ENCODE data around the gene FUCA2. TPM values are rescaled to one million over a fixed set of nuclear protein-coding genes. Genes with fewer than 3 reads are reported as not detected.
A peak's percentile ranks its signal among the peaks of the same experiment; 100 is the strongest.

FUCA2 gene
- total and polyA plus RNA-seq, 4 donors, result 27.4 to 55.0 (median 35.8) TPM

DNA sequence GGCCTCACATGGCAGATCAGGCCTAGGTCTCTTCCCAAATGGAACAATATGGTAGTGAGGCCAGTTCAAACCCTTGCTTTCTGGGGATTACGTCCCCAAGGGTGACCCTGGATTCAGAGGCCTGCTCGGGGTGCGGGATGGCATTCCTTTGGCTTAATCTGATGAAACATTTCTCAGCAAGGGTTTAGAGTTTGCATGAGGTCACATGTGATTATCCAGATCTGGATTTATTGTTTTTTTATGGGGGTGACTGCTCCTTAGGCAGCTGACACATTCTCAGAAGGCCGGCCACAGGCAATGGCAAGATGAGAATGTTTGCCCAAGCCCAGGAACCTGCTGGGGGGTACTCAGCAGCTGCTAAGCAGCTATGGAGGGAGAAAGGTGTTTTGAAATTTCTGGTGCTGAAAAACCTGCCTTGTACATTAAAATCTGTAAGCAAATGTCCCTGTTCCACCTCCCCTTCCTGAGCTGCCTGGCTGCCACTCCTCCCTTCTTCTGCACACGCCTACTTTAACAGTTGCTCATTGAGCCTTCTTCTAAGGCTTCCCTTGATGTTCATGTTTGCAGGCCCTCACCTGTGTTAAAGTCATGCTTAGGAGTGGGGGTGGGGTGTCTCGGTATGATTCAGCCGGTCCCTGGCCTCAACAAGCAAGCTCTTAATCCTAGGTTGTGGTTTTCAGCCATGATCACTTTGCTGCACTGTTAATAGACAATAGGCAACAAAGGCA, 37.9 kb upstream of the FUCA2 start:
- H3K4me3 ChIP-seq (ENCODE audit: low read depth, low read length), result no peak overlapping the region
- DNase-seq (ENCODE audit: low read depth in 4 of 6, low spot score in 6 of 6), result no peak
- H3K27me3 ChIP-seq (ENCODE audit: control insufficient read depth, insufficient read depth, low read length), result no peaks in the 10 kb centered on the region
- H3K4me1 ChIP-seq (ENCODE audit: control insufficient read depth, insufficient read depth, low read length), result no peaks in the 10 kb centered on the region
- no peak overlapping the region for H3K27ac ChIP-seq (ENCODE audit: low read depth, low read length)
- no peaks in the 10 kb centered on the region for H3K36me3 ChIP-seq (ENCODE audit: control insufficient read depth, insufficient read depth, low read length)
- 90% methylated on average over 6 of the region's 7 CpGs for WGBS (ENCODE audit: insufficient coverage)
- no peaks in the 10 kb centered on the region for H3K9me3 ChIP-seq (ENCODE audit: control insufficient read depth, insufficient read depth, low read length)

DNA sequence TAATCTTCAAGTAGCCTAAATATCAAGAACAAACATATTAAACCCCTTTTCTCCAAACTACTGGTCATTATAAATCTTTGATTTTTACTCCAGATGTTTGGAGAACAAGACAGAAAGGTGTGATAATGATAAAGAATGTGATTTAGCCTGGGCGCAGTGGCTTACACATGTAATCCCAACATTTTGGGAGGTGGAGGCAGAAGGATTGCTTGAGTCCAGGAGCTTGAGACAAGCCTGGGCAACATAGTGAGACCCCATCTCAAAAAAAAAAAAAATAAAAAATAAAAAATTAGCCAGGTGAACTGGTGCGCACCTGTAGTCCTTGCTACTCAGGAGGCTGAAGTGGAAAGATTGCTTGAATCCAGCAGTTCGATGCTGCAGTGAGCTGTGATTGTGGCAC, 35.1 kb upstream of the FUCA2 start:
- no peak for DNase-seq (ENCODE audit: low read depth in 4 of 6, low spot score in 6 of 6)
- Histone ChIP-seq H3K4me1 (ENCODE audit: control insufficient read depth, insufficient read depth, low read length) (no peaks in the 10 kb centered on the region), H3K4me3 (ENCODE audit: low read depth, low read length) (no peak overlapping the region), H3K9me3 (ENCODE audit: control insufficient read depth, insufficient read depth, low read length) (no peaks in the 10 kb centered on the region), H3K36me3 (ENCODE audit: control insufficient read depth, insufficient read depth, low read length) (no peaks in the 10 kb centered on the region), H3K27me3 (ENCODE audit: control insufficient read depth, insufficient read depth, low read length) (no peaks in the 10 kb centered on the region), H3K27ac (ENCODE audit: low read depth, low read length) (no peak overlapping the region)
- WGBS (ENCODE audit: insufficient coverage), result 100% methylated on average over 2 of the region's 3 CpGs

DNA sequence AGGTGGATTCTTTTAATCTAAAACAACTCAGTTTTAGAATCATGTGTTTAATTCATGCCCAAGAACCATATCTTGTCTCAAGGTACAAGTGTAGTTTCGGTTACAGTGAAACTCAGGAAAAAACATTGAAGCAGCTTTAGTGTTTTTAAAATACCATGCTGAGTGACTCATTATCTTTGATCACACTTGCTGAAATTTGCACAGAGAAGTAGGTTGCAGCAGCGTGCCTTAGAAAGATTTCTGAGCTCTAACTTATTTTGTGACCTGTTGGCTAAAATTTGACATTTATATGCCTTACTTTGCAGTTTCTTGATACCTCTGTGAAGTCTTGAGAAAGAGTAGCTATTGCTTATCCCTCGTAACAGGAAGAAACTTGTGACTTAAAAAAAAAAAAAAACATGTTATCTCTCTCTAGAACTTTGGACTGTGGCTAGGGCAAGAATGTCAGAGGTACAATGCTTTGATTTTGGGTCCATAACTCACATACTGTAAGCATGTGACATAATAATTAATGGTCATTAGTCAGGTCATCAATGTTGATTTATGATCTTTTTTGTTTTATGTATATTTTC, 34.5 kb upstream of the FUCA2 start:
- 60% methylated on average over 1 of the region's 3 CpGs for WGBS (ENCODE audit: insufficient coverage)
- Histone ChIP-seq H3K4me3 (ENCODE audit: low read depth, low read length) (no peak overlapping the region), H3K36me3 (ENCODE audit: control insufficient read depth, insufficient read depth, low read length) (no peaks in the 10 kb centered on the region), H3K27me3 (ENCODE audit: control insufficient read depth, insufficient read depth, low read length) (no peaks in the 10 kb centered on the region), H3K4me1 (ENCODE audit: control insufficient read depth, insufficient read depth, low read length) (no peaks in the 10 kb centered on the region), H3K27ac (ENCODE audit: low read depth, low read length) (no peak overlapping the region), H3K9me3 (ENCODE audit: control insufficient read depth, insufficient read depth, low read length) (no peaks in the 10 kb centered on the region)
- DNase-seq (ENCODE audit: low read depth in 4 of 6, low spot score in 6 of 6), result no peak

GRCh38 chr6:143545165-143545564, 33.6 kb upstream of the FUCA2 start:
- no peaks in the 10 kb centered on the region for H3K27me3 ChIP-seq (ENCODE audit: control insufficient read depth, insufficient read depth, low read length)
- H3K4me1 ChIP-seq (ENCODE audit: control insufficient read depth, insufficient read depth, low read length), result no peaks in the 10 kb centered on the region
- no peak overlapping the region for H3K4me3 ChIP-seq (ENCODE audit: low read depth, low read length)
- no peaks in the 10 kb centered on the region for H3K9me3 ChIP-seq (ENCODE audit: control insufficient read depth, insufficient read depth, low read length)
- no peaks in the 10 kb centered on the region for H3K36me3 ChIP-seq (ENCODE audit: control insufficient read depth, insufficient read depth, low read length)
- no peak overlapping the region for H3K27ac ChIP-seq (ENCODE audit: low read depth, low read length)
- no peak for DNase-seq (ENCODE audit: low read depth in 4 of 6, low spot score in 6 of 6)
- no CpG with 5 or more reads among the region's 2 CpGs for WGBS (ENCODE audit: insufficient coverage)

GRCh38 chr6:143544011-143544696, 32.6 kb upstream of the FUCA2 start:
- no peaks in the 10 kb centered on the region for H3K4me1 ChIP-seq (ENCODE audit: control insufficient read depth, insufficient read depth, low read length)
- H3K27ac ChIP-seq (ENCODE audit: low read depth, low read length), result no peak overlapping the region
- WGBS (ENCODE audit: insufficient coverage), result 17% methylated on average over 1 of the region's 4 CpGs
- no peak for DNase-seq (ENCODE audit: low read depth in 4 of 6, low spot score in 6 of 6)
- no peaks in the 10 kb centered on the region for H3K27me3 ChIP-seq (ENCODE audit: control insufficient read depth, insufficient read depth, low read length)
- H3K4me3 ChIP-seq (ENCODE audit: low read depth, low read length), result no peak overlapping the region
- H3K36me3 ChIP-seq (ENCODE audit: control insufficient read depth, insufficient read depth, low read length), result no peaks in the 10 kb centered on the region
- no peaks in the 10 kb centered on the region for H3K9me3 ChIP-seq (ENCODE audit: control insufficient read depth, insufficient read depth, low read length)

DNA sequence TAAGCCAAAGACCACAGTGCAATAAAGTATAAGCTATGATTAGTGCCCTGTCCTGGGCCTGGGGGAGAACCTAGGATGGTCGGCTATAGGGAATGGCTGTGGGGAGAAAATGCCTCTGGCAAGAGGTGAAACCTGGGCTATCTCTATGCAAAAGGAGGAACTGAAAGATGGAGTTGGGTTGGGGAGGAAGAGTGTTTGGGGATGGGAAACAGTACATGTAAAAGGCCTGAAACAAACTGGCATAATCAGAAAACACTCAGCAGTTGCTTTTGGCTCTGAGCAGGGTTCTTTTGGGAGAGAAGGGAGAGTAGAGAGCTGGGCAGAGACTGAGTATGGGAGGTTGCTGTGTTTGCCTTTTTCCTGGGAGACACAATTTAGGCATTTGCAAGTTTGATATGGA, 31.9 kb upstream of the FUCA2 start:
- Histone ChIP-seq H3K36me3 (ENCODE audit: control insufficient read depth, insufficient read depth, low read length) (no peaks in the 10 kb centered on the region), H3K27ac (ENCODE audit: low read depth, low read length) (no peak overlapping the region), H3K27me3 (ENCODE audit: control insufficient read depth, insufficient read depth, low read length) (no peaks in the 10 kb centered on the region), H3K4me3 (ENCODE audit: low read depth, low read length) (no peak overlapping the region), H3K9me3 (ENCODE audit: control insufficient read depth, insufficient read depth, low read length) (no peaks in the 10 kb centered on the region), H3K4me1 (ENCODE audit: control insufficient read depth, insufficient read depth, low read length) (no peaks in the 10 kb centered on the region)
- WGBS (ENCODE audit: insufficient coverage), result 82% methylated on average over 1 of the region's 1 CpG
- no peak for DNase-seq (ENCODE audit: low read depth in 4 of 6, low spot score in 6 of 6)

DNA sequence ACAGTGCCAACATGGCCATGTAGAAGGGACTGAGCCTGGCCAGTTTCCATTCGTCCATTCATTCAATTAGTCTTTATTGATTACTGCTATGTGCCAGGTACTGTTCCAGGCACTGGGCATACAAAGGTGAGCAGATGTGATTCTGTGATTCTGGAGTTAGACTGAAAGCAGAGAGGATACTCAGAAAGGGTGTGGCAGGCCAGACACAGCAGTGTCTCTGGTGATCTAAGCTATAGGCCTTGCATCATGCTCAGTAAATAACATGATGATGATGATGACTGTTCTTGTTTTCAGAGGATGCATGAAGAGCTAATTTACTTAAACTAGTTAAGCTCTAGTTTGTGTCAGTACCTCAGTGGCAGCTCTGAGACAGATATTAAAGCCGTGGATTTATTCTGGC, 31.4 kb upstream of the FUCA2 start:
- Histone ChIP-seq H3K27ac (ENCODE audit: low read depth, low read length) (no peak overlapping the region), H3K36me3 (ENCODE audit: control insufficient read depth, insufficient read depth, low read length) (no peaks in the 10 kb centered on the region), H3K4me1 (ENCODE audit: control insufficient read depth, insufficient read depth, low read length) (peaks cover 3% of the 10 kb centered on the region), H3K4me3 (ENCODE audit: low read depth, low read length) (no peak overlapping the region), H3K27me3 (ENCODE audit: control insufficient read depth, insufficient read depth, low read length) (no peaks in the 10 kb centered on the region), H3K9me3 (ENCODE audit: control insufficient read depth, insufficient read depth, low read length) (no peaks in the 10 kb centered on the region)
- 100% methylated on average over 1 of the region's 2 CpGs for WGBS (ENCODE audit: insufficient coverage)
- DNase-seq (ENCODE audit: low read depth in 4 of 6, low spot score in 6 of 6), result no peak

DNA sequence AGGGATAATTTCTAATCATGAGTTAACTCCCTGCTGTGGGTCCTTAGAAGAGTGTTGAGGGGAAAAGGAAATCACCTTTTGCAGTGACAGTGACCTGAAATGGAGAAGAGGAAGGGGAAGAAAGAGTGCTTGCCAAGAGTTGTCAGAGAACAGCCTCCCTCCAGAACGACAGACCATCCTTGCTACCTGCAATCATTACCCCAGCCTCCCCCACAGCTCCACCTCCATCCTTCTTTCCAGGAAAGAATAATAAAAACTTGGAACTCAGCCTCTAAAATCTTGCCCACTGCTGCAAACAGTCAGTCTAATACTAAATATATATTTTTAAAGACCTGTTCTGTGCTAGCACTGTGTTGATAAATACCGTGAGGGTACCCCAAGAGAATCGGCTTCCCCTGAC, 28.7 kb upstream of the FUCA2 start:
- DNase-seq (ENCODE audit: low read depth in 4 of 6, low spot score in 6 of 6), result no peak
- Histone ChIP-seq H3K4me3 (ENCODE audit: low read depth, low read length) (no peak overlapping the region), H3K9me3 (ENCODE audit: control insufficient read depth, insufficient read depth, low read length) (no peaks in the 10 kb centered on the region), H3K27me3 (ENCODE audit: control insufficient read depth, insufficient read depth, low read length) (no peaks in the 10 kb centered on the region), H3K36me3 (ENCODE audit: control insufficient read depth, insufficient read depth, low read length) (no peaks in the 10 kb centered on the region), H3K27ac (ENCODE audit: low read depth, low read length) (no peak overlapping the region), H3K4me1 (ENCODE audit: control insufficient read depth, insufficient read depth, low read length) (peaks cover 14% of the 10 kb centered on the region)
- WGBS (ENCODE audit: insufficient coverage), result no CpG with 5 or more reads among the region's 3 CpGs

- H3K9me3 ChIP-seq (ENCODE audit: control insufficient read depth, insufficient read depth, low read length), result no peaks in the 10 kb centered on the region
- no peak overlapping the region for H3K27ac ChIP-seq (ENCODE audit: low read depth, low read length)
- H3K4me3 ChIP-seq (ENCODE audit: low read depth, low read length), result no peak overlapping the region
- no peaks in the 10 kb centered on the region for H3K27me3 ChIP-seq (ENCODE audit: control insufficient read depth, insufficient read depth, low read length)
- H3K36me3 ChIP-seq (ENCODE audit: control insufficient read depth, insufficient read depth, low read length), result no peaks in the 10 kb centered on the region
- 46% methylated on average over 3 of the region's 7 CpGs for WGBS (ENCODE audit: insufficient coverage)
- DNase-seq (ENCODE audit: low read depth in 4 of 6, low spot score in 6 of 6), result no peak
- H3K4me1 ChIP-seq (ENCODE audit: control insufficient read depth, insufficient read depth, low read length), result peaks cover 14% of the 10 kb centered on the region
Measured at GRCh38 chr6:143539734-143540133, 28.2 kb upstream of the FUCA2 start.

DNA sequence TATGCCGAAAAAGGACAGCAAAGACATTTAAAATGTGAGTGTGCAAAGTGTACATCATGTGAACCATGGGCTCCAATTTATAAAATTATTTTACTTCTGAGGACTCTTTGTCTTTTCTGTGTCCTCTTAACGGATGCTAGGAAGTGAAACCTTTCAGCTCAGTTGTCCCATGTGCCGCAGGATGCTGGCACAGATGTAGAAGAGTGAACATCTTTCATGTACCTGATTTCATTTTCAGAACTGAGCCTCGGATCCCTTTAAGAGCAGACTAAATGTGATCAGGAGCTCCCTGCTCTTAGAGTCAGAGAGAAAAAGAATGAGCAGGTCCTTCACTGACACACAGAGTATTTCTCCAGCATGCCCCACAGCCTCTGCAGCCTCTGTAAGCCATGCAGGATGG, 27.6 kb upstream of the FUCA2 start:
- 100% methylated on average over 3 of the region's 4 CpGs for WGBS (ENCODE audit: insufficient coverage)
- H3K27me3 ChIP-seq (ENCODE audit: control insufficient read depth, insufficient read depth, low read length), result no peaks in the 10 kb centered on the region
- no peak overlapping the region for H3K27ac ChIP-seq (ENCODE audit: low read depth, low read length)
- no peak overlapping the region for H3K4me3 ChIP-seq (ENCODE audit: low read depth, low read length)
- peaks cover 14% of the 10 kb centered on the region for H3K4me1 ChIP-seq (ENCODE audit: control insufficient read depth, insufficient read depth, low read length)
- DNase-seq (ENCODE audit: low read depth in 4 of 6, low spot score in 6 of 6), result peak in 1 of 6 donors; percentile 12
- no peaks in the 10 kb centered on the region for H3K9me3 ChIP-seq (ENCODE audit: control insufficient read depth, insufficient read depth, low read length)
- H3K36me3 ChIP-seq (ENCODE audit: control insufficient read depth, insufficient read depth, low read length), result no peaks in the 10 kb centered on the region

All from spinal cord (tissue), 10 donors.